Psoas muscle (tissue), 8 donors: Measurements from ENCODE around the gene CCDC148. TPM values are rescaled to one million over a fixed set of nuclear protein-coding genes. Genes with fewer than 3 reads are reported as not detected.

Experiments
- ATAC-seq, 4 donors: fragments of 200-7000 bp; cut with Tn5 transposase; one replicate each; pipeline ENCODE4 v1.9.1; 2020; ENCODE audit warnings: moderate library complexity in 3 of 4, mild to moderate bottlenecking in 2 of 4
- DNase-seq, 2 donors: peaks; one replicate each; pipeline ENCODE4 v3.0.0-alpha.2; 2020
- H3K27ac ChIP-seq: fragments of 200-600 bp; one replicate; pipeline ENCODE4 v1.8.0; 2022
- H3K27me3 ChIP-seq, 3 donors: fragments of 200-600 bp in 1 of 3; one replicate each; pipeline versions ENCODE4 v1.6.1 to v1.8.0; 2013 to 2022; ENCODE audit warnings: low read length in 2 of 3, mild to moderate bottlenecking in 2 of 3, moderate library complexity in 1 of 3; ENCODE audit not compliant: insufficient read depth in 3 of 3
- H3K36me3 ChIP-seq, 2 donors: fragments of 200-600 bp in 1 of 2; one replicate each; pipeline versions ENCODE4 v1.6.1 to v1.8.0; 2013 to 2022; ENCODE audit warnings: low read depth in 1 of 2, mild to moderate bottlenecking in 1 of 2, moderate library complexity in 1 of 2; ENCODE audit not compliant: insufficient read depth in 1 of 2
- H3K4me1 ChIP-seq: fragments of 200-600 bp; one replicate; pipeline ENCODE4 v1.8.0; 2022
- H3K4me3 ChIP-seq: fragments of 200-600 bp; one replicate; pipeline ENCODE4 v1.8.0; 2022; ENCODE audit warnings: mild to moderate bottlenecking
- H3K9me3 ChIP-seq: fragments of 200-600 bp; one replicate; pipeline ENCODE4 v1.8.0; 2022
- WGBS, 3 donors: extraction: QIAGEN DNeasy Blood & Tissue Kit; methylation state at CpG; one replicate each; pipeline versions ENCODE4 v1.1.6 to v1.1.7; 2013; 5-methylcytosine and 5-hydroxymethylcytosine counted together
- intact Hi-C, 2 donors: fragments of 100-400 bp; cut with DNase I; formaldehyde crosslinking; loops; one replicate each; pipeline versions ENCODE4 v1.11.0 to v1.14.2; 2022
- polyA plus RNA-seq, 3 donors: library from polyadenylated mRNA; stranded (reverse); fragments of 200-250 nt; gene quantifications; one replicate each; pipeline ENCODE4 v1.2.3, GENCODE V29; 2013
- total RNA-seq, 4 donors: library from RNA; stranded (reverse); fragmentation: NEBNext Ultra II Directional in 2 of 4; extraction: Animal tissue kit (Norgen Biotek cat#: 25700) in 2 of 4; gene quantifications; one replicate each; pipeline versions ENCODE4 v1.2.1 to v1.2.4, GENCODE V29; 2021 to 2023
- TF ChIP-seq, protein P1 (sequence below): fragments of 200-600 bp; IDR thresholded peaks from one replicate; pipeline ENCODE4 v1.8.0; 2022; ENCODE audit warnings: antibody characterized with exemption
- donor health status: healthy with polysubstance abuse.
- donor health status: DM: no; HTN: no; CAD: no; lungs with moderate emphysema.
- donor health status: Bipolar disorder and iron deficiency.
- donor health status: healthy.
- donor health status: DM: yes; HTN: yes; CAD: no.
- donor health status: DM: no; HTN: no; CAD: no.
- donor health status: DM: no; HTN: no; CAD: no.
- donor health status: DM: yes; HTN: yes; CAD: no.

CCDC148 gene
- total and polyA plus RNA-seq, 7 donors, result 0.10 TPM; not detected in 6

DNA sequence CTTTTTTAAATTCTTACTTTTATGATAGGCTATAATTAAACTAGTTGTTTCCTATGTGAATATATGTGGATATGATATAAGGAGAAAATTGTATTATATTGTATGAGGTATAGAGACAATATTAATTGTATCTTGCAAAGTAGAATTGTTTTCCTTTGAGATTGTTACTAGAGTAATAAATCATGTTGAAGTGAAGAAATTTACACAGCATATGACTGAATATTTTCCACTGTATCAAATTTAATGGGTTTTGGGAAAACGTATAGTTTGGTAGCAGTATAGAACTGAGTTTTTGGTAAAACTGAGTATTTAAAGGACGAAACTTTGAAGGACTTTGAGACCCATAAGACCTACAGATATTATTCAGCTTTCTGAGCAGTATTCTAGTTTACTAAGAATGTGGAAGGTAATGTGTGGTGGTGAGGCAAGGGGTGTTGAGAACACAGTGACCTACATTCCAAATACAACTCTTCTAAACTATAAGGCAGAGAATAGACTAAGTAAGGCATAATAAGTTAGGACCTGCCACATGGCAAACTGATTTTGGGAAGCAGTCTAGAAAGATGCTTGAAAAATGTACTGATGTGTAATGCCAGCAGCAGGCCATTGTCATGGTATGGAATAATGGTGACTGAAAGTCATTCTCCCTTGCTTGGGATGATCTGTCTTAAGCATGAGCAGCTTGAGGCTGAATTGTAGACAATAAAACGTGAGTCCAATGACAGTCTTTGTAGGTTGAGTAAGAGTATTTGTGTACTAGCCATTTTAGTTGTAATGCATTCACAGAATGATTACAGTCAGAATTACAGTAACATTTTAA is 29.8 kb upstream of the CCDC148 start:
- 65 to 81% (median 72%) methylated on average over 3 of the region's 3 CpGs for WGBS, 3 donors
- Histone ChIP-seq H3K4me1 (peaks cover 26% of the 10 kb centered on the region), H3K27ac (no peak overlapping the region), H3K27me3 (no peaks in the 10 kb centered on the region), H3K9me3 (no peaks in the 10 kb centered on the region), H3K4me3 (no peak overlapping the region), H3K36me3 (no peaks in the 10 kb centered on the region)
- intact Hi-C loops, result no loop called here
- ATAC-seq, result peak in 1 of 4 donors; percentile 63
- TF ChIP-seq, protein P1, sequence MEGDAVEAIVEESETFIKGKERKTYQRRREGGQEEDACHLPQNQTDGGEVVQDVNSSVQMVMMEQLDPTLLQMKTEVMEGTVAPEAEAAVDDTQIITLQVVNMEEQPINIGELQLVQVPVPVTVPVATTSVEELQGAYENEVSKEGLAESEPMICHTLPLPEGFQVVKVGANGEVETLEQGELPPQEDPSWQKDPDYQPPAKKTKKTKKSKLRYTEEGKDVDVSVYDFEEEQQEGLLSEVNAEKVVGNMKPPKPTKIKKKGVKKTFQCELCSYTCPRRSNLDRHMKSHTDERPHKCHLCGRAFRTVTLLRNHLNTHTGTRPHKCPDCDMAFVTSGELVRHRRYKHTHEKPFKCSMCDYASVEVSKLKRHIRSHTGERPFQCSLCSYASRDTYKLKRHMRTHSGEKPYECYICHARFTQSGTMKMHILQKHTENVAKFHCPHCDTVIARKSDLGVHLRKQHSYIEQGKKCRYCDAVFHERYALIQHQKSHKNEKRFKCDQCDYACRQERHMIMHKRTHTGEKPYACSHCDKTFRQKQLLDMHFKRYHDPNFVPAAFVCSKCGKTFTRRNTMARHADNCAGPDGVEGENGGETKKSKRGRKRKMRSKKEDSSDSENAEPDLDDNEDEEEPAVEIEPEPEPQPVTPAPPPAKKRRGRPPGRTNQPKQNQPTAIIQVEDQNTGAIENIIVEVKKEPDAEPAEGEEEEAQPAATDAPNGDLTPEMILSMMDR, result no peak
- no peak for DNase-seq

DNA sequence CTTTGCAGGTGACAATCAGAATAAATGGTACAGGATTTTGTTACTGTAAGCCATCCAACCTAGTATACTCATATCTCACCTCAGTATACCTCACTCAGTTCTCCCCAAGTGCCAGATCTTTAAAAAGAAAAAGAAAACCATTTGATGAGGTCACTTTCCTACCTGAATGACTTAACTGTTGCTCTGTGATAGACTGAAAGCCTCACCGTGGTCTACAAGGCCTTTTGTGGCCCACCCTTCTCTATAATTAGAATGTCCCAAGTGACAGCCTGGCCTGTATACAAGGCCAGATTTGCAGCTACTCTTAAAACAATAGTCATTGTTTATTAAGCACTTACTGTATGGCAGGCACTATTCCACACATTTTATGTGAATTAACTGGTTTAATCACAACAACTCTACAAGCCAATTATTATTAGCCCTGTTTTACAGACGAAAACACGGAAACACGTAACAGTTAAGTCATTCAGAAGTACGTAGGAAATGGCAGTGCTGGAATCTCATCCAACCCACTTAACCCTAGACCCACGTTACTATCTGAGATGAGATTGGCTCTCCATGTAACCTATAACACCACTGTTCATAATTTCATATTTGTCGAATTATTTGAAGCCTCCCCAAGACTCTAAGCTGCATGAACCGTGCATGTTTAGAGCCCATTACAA is 28.5 kb upstream of the CCDC148 start:
- no peaks in the 10 kb centered on the region for H3K9me3 ChIP-seq
- H3K4me1 ChIP-seq, result peaks cover 26% of the 10 kb centered on the region
- H3K36me3 ChIP-seq, result no peaks in the 10 kb centered on the region
- intact Hi-C loops, result no loop called here
- H3K27me3 ChIP-seq, result no peaks in the 10 kb centered on the region
- ATAC-seq (no peak), DNase-seq (no peak)
- TF ChIP-seq, protein P1, result no peak
- WGBS, 3 donors, result 56 to 64% (median 59%) methylated on average over 8 of the region's 8 CpGs
- no peak overlapping the region for H3K27ac ChIP-seq
- no peak overlapping the region for H3K4me3 ChIP-seq

GRCh38 chr2:158482594-158482993 is 26.0 kb upstream of the CCDC148 start:
- TF ChIP-seq, protein P1, result no peak
- ATAC-seq, result no peak
- Histone ChIP-seq H3K27me3 (no peaks in the 10 kb centered on the region), H3K4me1 (peaks cover 16% of the 10 kb centered on the region), H3K27ac (no peak overlapping the region), H3K9me3 (no peaks in the 10 kb centered on the region), H3K4me3 (no peak overlapping the region), H3K36me3 (no peaks in the 10 kb centered on the region)
- DNase-seq, result no peak
- intact Hi-C loops, result no loop called here

GRCh38 chr2:158481116-158481515 is 24.6 kb upstream of the CCDC148 start:
- Histone ChIP-seq H3K9me3 (no peaks in the 10 kb centered on the region), H3K27ac (no peak overlapping the region), H3K4me1 (peaks cover 7% of the 10 kb centered on the region), H3K36me3 (no peaks in the 10 kb centered on the region), H3K27me3 (no peaks in the 10 kb centered on the region), H3K4me3 (no peak overlapping the region)
- ATAC-seq (no peak), DNase-seq (no peak)
- 96 to 100% (median 98%) methylated on average over 1 of the region's 1 CpG for WGBS, 3 donors
- TF ChIP-seq, protein P1, result no peak
- intact Hi-C loops, result no loop called here
